CD4-positive, alpha-beta T cell treated with Interleukin-4 for 4 hours (primary cell): ENCODE data around the gene OXCT2.

Experiments used
- DNase-seq: peaks from one replicate; pipeline ENCODE4 v3.0.0-alpha.2; 2020

Gene OXCT2

GRCh38 chr1:39762550-39763540 lies 8.3 kb downstream of the OXCT2 start:
- no peak for DNase-seq

GRCh38 chr1:39761557-39762260 lies 9.4 kb downstream of the OXCT2 start:
- no peak for DNase-seq

- no peak for DNase-seq
These were observed 10.1 kb downstream of the OXCT2 start for GRCh38 chr1:39761016-39761415.

- no peak for DNase-seq
These were observed 10.8 kb downstream of the OXCT2 start for GRCh38 chr1:39760074-39761008.

- no peak for DNase-seq
These were observed 11.8 kb downstream of the OXCT2 start for GRCh38 chr1:39759436-39759726.

- DNase-seq = no peak
These were observed 12.4 kb downstream of the OXCT2 start for GRCh38 chr1:39758556-39759435.

GRCh38 chr1:39757501-39757900 lies 13.6 kb downstream of the OXCT2 start:
- no peak for DNase-seq

GRCh38 chr1:39755965-39756659 lies 15.0 kb downstream of the OXCT2 start:
- DNase-seq = no peak

GRCh38 chr1:39754906-39755504 lies 16.1 kb downstream of the OXCT2 start:
- no peak for DNase-seq

GRCh38 chr1:39754026-39754570 lies 17.1 kb downstream of the OXCT2 start:
- DNase-seq = no peak

- no peak for DNase-seq
These were observed 17.8 kb downstream of the OXCT2 start for GRCh38 chr1:39753132-39754025.

GRCh38 chr1:39752703-39753102 lies 18.4 kb downstream of the OXCT2 start:
- DNase-seq = no peak

GRCh38 chr1:39751595-39751994 lies 19.6 kb downstream of the OXCT2 start:
- no peak for DNase-seq

GRCh38 chr1:39745016-39745670 lies 26.0 kb downstream of the OXCT2 start:
- DNase-seq = no peak

- peak; percentile 93 for DNase-seq
These were observed 32.4 kb downstream of the OXCT2 start, which contains the start of gene PPIE for GRCh38 chr1:39738622-39739366. TSS of gene PPIE (plus strand) at chr1:39738882. CDS start at chr1:39738901, 19 bp downstream.

GRCh38 chr1:39737546-39738169 lies 33.5 kb downstream of the OXCT2 start:
- no peak for DNase-seq

- DNase-seq = no peak
These were observed 35.4 kb downstream of the OXCT2 start for GRCh38 chr1:39735731-39736130.

GRCh38 chr1:39733161-39733560 lies 38.0 kb downstream of the OXCT2 start:
- DNase-seq = no peak
